B cell (primary cell): ENCODE results near the gene CLCF1. TPM values are rescaled to one million over a fixed set of nuclear protein-coding genes. Genes with fewer than 3 reads are reported as not detected.

ENCODE experiments used
- ATAC-seq: fragments of 200-7000 bp; cut with Tn5 transposase; one replicate; pipeline ENCODE4 v1.10.0; 2021; ENCODE audit warnings: low read depth, mild to moderate bottlenecking, moderate number of reproducible peaks, moderate library complexity
- CTCF ChIA-PET: fragments of 350-600 bp; sonication (Branson Sonifier 250); formaldehyde crosslinking; loops from one replicate; lab custom pipeline; 2021; ENCODE audit warnings: antibody characterized with exemption, inconsistent platforms; lab: Charles Lee
- POLR2A ChIA-PET: fragments of 350-600 bp; sonication (Branson Sonifier 250); formaldehyde crosslinking; loops from one replicate; lab custom pipeline; 2021; ENCODE audit warnings: antibody characterized with exemption; lab: Charles Lee
- DNase-seq: peaks from one replicate; pipeline ENCODE4 v3.0.0; 2013
- H2AFZ ChIP-seq: 2 replicates; pipeline ENCODE4 v1.6.1; 2012; ENCODE audit warnings: mild to moderate bottlenecking, low read depth, low read length; ENCODE audit not compliant: insufficient read depth, poor library complexity, severe bottlenecking
- H3K27ac ChIP-seq, 2 donors: 1 replicate in 1 of 2; 2 replicates in 1 of 2; pipeline ENCODE4 v1.5.1; 2012 to 2013; ENCODE audit warnings: low read length in 2 of 2, mild to moderate bottlenecking in 2 of 2, moderate library complexity in 1 of 2
- H3K27me3 ChIP-seq, 4 experiments: fragments of 200-600 bp in 1 of 4; sonication (generic) in 1 of 4; replicated peaks in 1 of 4; 1 replicate in 2 of 4; 2 replicates in 2 of 4; pipeline versions ENCODE4 v1.6.1 to v1.7.0; 2013 to 2016; ENCODE audit warnings: low read length in 3 of 4, mild to moderate bottlenecking in 2 of 4, mixed read lengths in 1 of 4, moderate library complexity in 1 of 4; ENCODE audit not compliant: insufficient read depth in 4 of 4, control insufficient read depth in 3 of 4; ENCODE audit errors: control extremely low read depth in 1 of 4
- H3K36me3 ChIP-seq, 2 experiments: replicated peaks in 1 of 2; 1 replicate in 1 of 2; 2 replicates in 1 of 2; pipeline versions ENCODE4 v1.6.1 to v1.7.1; 2013; ENCODE audit warnings: low read length in 1 of 2; ENCODE audit not compliant: insufficient read depth in 2 of 2, control insufficient read depth in 1 of 2; ENCODE audit errors: control extremely low read depth in 1 of 2, extremely low read depth in 1 of 2
- H3K4me1 ChIP-seq, 2 donors: fragments of 200-600 bp in 1 of 2; sonication (generic) in 1 of 2; 1 replicate in 1 of 2; 2 replicates in 1 of 2; pipeline versions ENCODE4 v1.5.1 to v1.6.1; 2013 to 2017; ENCODE audit warnings: low read length in 2 of 2; ENCODE audit not compliant: control insufficient read depth in 2 of 2, insufficient read depth in 2 of 2
- H3K4me2 ChIP-seq: replicated peaks from 2 replicates; pipeline ENCODE3; 2012; ENCODE audit warnings: mild to moderate bottlenecking, low read depth, low read length; ENCODE audit not compliant: poor library complexity, severe bottlenecking
- H3K4me3 ChIP-seq, 5 experiments: fragments of 200-600 bp in 1 of 5; sonication (generic) in 1 of 5; 1 replicate in 3 of 5; 2 replicates in 2 of 5; pipeline versions ENCODE4 v1.5.1 to v1.7.0; 2011 to 2016; ENCODE audit warnings: low read length in 4 of 5, mild to moderate bottlenecking in 4 of 5, low read depth in 2 of 5, control low read depth in 1 of 5, moderate library complexity in 1 of 5; ENCODE audit not compliant: insufficient read depth in 1 of 5; ENCODE audit errors: control extremely low read depth in 1 of 5, extremely low read depth in 1 of 5
- H3K79me2 ChIP-seq: fragments of 200-600 bp; sonication (generic); one replicate; pipeline ENCODE4 v1.6.0; 2016; ENCODE audit warnings: low read length; ENCODE audit not compliant: control insufficient read depth, insufficient read depth
- H3K9ac ChIP-seq: fragments of 200-600 bp; sonication (generic); 2 replicates; pipeline ENCODE4 v1.6.1; 2017; ENCODE audit warnings: mild to moderate bottlenecking, low read length, moderate library complexity
- H3K9me3 ChIP-seq, 3 donors: one replicate each; pipeline versions ENCODE4 v1.6.1 to v1.7.1; 2013; ENCODE audit warnings: low read length in 2 of 3; ENCODE audit not compliant: control insufficient read depth in 2 of 3, insufficient read depth in 1 of 3; ENCODE audit errors: control extremely low read depth in 1 of 3
- H4K20me1 ChIP-seq: 2 replicates; pipeline ENCODE4 v1.6.0; 2012; ENCODE audit warnings: mild to moderate bottlenecking, low read length; ENCODE audit not compliant: insufficient read depth, control insufficient read depth, poor library complexity, severe bottlenecking
- H3K27ac Mint-ChIP-seq: one replicate; pipeline ENCODE4 v1.8.0; 2021; ENCODE audit warnings: mixed read lengths
- H3K27me3 Mint-ChIP-seq: one replicate; pipeline ENCODE4 v1.8.0; 2021; ENCODE audit warnings: mixed read lengths
- H3K4me1 Mint-ChIP-seq: one replicate; pipeline ENCODE4 v1.8.0; 2021; ENCODE audit warnings: mixed read lengths
- H3K4me3 Mint-ChIP-seq: one replicate; pipeline ENCODE4 v1.8.0; 2021; ENCODE audit warnings: mixed read lengths
- H3K9me3 Mint-ChIP-seq: one replicate; pipeline ENCODE4 v1.8.0; 2022; ENCODE audit warnings: mixed read lengths; ENCODE audit not compliant: insufficient read depth
- CTCF ChIP-seq: fragments of 200-600 bp; IDR thresholded peaks from one replicate; pipeline ENCODE4 v1.8.0; 2022; ENCODE audit warnings: antibody characterized with exemption, mild to moderate bottlenecking
- EZH2 ChIP-seq: IDR thresholded peaks from 2 replicates; pipeline ENCODE4 v1.6.1; 2012; ENCODE audit warnings: borderline replicate concordance, low read depth, mild to moderate bottlenecking, moderate library complexity, low read length; ENCODE audit not compliant: insufficient read depth, poor library complexity, severe bottlenecking
- WGBS: methylation state at CpG from one replicate; pipeline ENCODE4 v1.1.5; 2013; ENCODE audit warnings: missing lambda C conversion rate; ENCODE audit not compliant: insufficient coverage; 5-methylcytosine and 5-hydroxymethylcytosine counted together
- intact Hi-C: fragments of 100-400 bp; cut with micrococcal nuclease; formaldehyde crosslinking; loops from one replicate; pipeline ENCODE4 v1.10.0; 2022
- polyA plus RNA-seq: library from polyadenylated mRNA; depleted of rRNA; stranded (reverse); fragments of >200 nt; gene quantifications from 2 replicates; pipeline ENCODE4 v1.2.3, GENCODE V29; 2012
- total RNA-seq, 2 donors: library from RNA; stranded (reverse); fragments of 120-200 nt in 1 of 2; gene quantifications; 1 replicate in 1 of 2; 2 replicates in 1 of 2; pipeline versions ENCODE4 v1.2.3 to v1.2.4, GENCODE V29; 2013 to 2022

The CLCF1 gene
- total and polyA plus RNA-seq, 2 donors (not counting 1 experiment from before 2014, with no cell fraction given), result 29.1 to 44.6 TPM

GRCh38 chr11:67398661-67399563 is 25.5 kb upstream of the CLCF1 start:
- peaks cover 59% of the 10 kb centered on the region for H3K79me2 ChIP-seq
- peaks cover 2 to 49% of the 10 kb centered on the region in 2 experiments for H3K36me3 ChIP-seq
- peak overlapping the region; percentile 26 for H3K4me3 Mint-ChIP-seq
- ChIA-PET CTCF (interaction anchor here (1.2 to 1.8 kb wide), 3 partner anchors 17 to 53 kb away, joined by 3 to 6 read pairs (median 5); no protein-coding TSS in a partner anchor), POLR2A (interaction anchor here (1.2 to 6.8 kb wide), 3 partner anchors 8 to 36 kb away, joined by 3 to 195 read pairs (median 3); partner anchors contain the start of gene PTPRCAP)
- DNase-seq (no peak), ATAC-seq (no peak)
- H3K4me1 Mint-ChIP-seq, result peaks cover 49% of the 10 kb centered on the region
- peaks cover 35 to 56% of the 10 kb centered on the region in 2 donors for H3K4me1 ChIP-seq
- peak overlapping the region in 1 of 2 donors; percentile 23 for H3K27ac ChIP-seq
- H3K9me3 ChIP-seq, result peaks cover 0 to 2% (median 0%) of the 10 kb centered on the region in 3 donors
- peak overlapping the region; percentile 22 for H3K4me2 ChIP-seq
- H3K4me3 ChIP-seq, result no peak overlapping the region
- H3K27me3 ChIP-seq, result no peaks in the 10 kb centered on the region
- no peak overlapping the region for H3K9ac ChIP-seq
- no peaks in the 10 kb centered on the region for H3K9me3 Mint-ChIP-seq
- 94% methylated on average over 29 of the region's 31 CpGs for WGBS
- TF ChIP-seq EZH2 (no peak), CTCF (no peak)
- no peaks in the 10 kb centered on the region for H3K27me3 Mint-ChIP-seq
- intact Hi-C loops, result no loop called here
- H2AFZ ChIP-seq, result no peak overlapping the region
- peak overlapping the region; percentile 63 for H3K27ac Mint-ChIP-seq
- peaks cover 63% of the 10 kb centered on the region for H4K20me1 ChIP-seq
